Fibroblast of lung (primary cell): ENCODE results near the gene IFT22.

Source experiments
- CTCF ChIP-seq, 2 donors: IDR thresholded peaks in 1 of 2; conservative IDR thresholded peaks in 1 of 2; 1 replicate in 1 of 2; 2 replicates in 1 of 2; pipeline ENCODE4 v1.5.1; 2011 to 2012; ENCODE audit warnings: low read length in 2 of 2, control low read depth in 1 of 2, inconsistent platforms in 1 of 2, low read depth in 1 of 2, mild to moderate bottlenecking in 1 of 2
- EZH2 ChIP-seq: IDR thresholded peaks from 2 replicates; pipeline ENCODE4 v1.5.1; 2012; ENCODE audit warnings: low read length, control low read depth, mild to moderate bottlenecking; ENCODE audit errors: missing control alignments

- TF ChIP-seq CTCF (conservative IDR thresholded peaks at IDR 0.05 in 1 of 2, IDR thresholded peaks at IDR 0.05 in 1 of 2; ENCODE audit: low read depth in 1 of 2, low read length in 2 of 2) (no peak), EZH2 (no peak)
Measured at GRCh38 chr7:101340379-101340778, 18.8 kb upstream of the IFT22 start.
